Naive thymus-derived CD8-positive, alpha-beta T cell (primary cell): ENCODE data around the gene PNMA5. TPM values are rescaled to one million over a fixed set of nuclear protein-coding genes. Genes with fewer than 3 reads are reported as not detected.
A peak's percentile ranks its signal among the peaks of the same experiment; 100 is the strongest.

Source experiments
- ATAC-seq, 2 donors: fragments of 150-1000 bp; cut with Tn5 transposase in 1 of 2; sonication (Bioruptor Pico), chemical (Tn5 transposase) in 1 of 2; 1 replicate in 1 of 2; 2 replicates in 1 of 2; pipeline ENCODE4 v1.10.0; 2021; ENCODE audit warnings: mild to moderate bottlenecking in 2 of 2, moderate library complexity in 2 of 2
- POLR2A ChIA-PET: fragments of 350-600 bp; sonication (Branson Sonifier 250); formaldehyde crosslinking; loops from one replicate; lab custom pipeline; 2021; ENCODE audit warnings: antibody characterized with exemption; lab: Charles Lee
- DNase-seq, 10 donors: peaks; one replicate each; pipeline versions ENCODE4 v3.0.0 to v3.0.0-alpha.2; 2020 to 2022
- H3K27ac Mint-ChIP-seq, 10 donors: one replicate each; pipeline ENCODE4 v1.8.0; 2020 to 2022; ENCODE audit warnings: mild to moderate bottlenecking in 10 of 10, mixed read lengths in 10 of 10, moderate library complexity in 4 of 10, inconsistent platforms in 1 of 10
- H3K27me3 Mint-ChIP-seq, 5 donors: one replicate each; pipeline ENCODE4 v1.8.0; 2021 to 2022; ENCODE audit warnings: mixed read lengths in 5 of 5
- H3K36me3 Mint-ChIP-seq, 3 donors: one replicate each; pipeline ENCODE4 v1.8.0; 2020 to 2022; ENCODE audit warnings: mixed read lengths in 3 of 3, mild to moderate bottlenecking in 2 of 3, inconsistent platforms in 1 of 3
- H3K4me1 Mint-ChIP-seq, 4 donors: one replicate each; pipeline ENCODE4 v1.8.0; 2021 to 2022; ENCODE audit warnings: mixed read lengths in 4 of 4
- H3K4me3 Mint-ChIP-seq, 10 donors: one replicate each; pipeline ENCODE4 v1.8.0; 2020 to 2022; ENCODE audit warnings: mild to moderate bottlenecking in 10 of 10, mixed read lengths in 10 of 10, moderate library complexity in 6 of 10, inconsistent platforms in 1 of 10
- H3K9me3 Mint-ChIP-seq, 9 donors: one replicate each; pipeline ENCODE4 v1.8.0; 2020 to 2022; ENCODE audit warnings: mixed read lengths in 9 of 9, mild to moderate bottlenecking in 3 of 9, inconsistent platforms in 1 of 9, moderate library complexity in 1 of 9
- polyA plus RNA-seq, 3 donors: library from polyadenylated mRNA; unstranded; fragments of 300-500 nt; fragmentation: Illumina TruSeq; gene quantifications; one replicate each; pipeline ENCODE4 v1.2.3, GENCODE V29; 2021
- total RNA-seq, 8 experiments: library from RNA in 2 of 8; stranded (reverse) in 2 of 8; gene quantifications; one replicate each; pipeline ENCODE4 v1.2.3 and lab custom pipeline; 2021 to 2026

The PNMA5 gene
- total and polyA plus RNA-seq, 5 experiments from 2014 or later: not detected

GRCh38 chrX:152950786-152951185 lies 43.1 kb downstream of the PNMA5 start:
- no peak for DNase-seq
- ATAC-seq: no peak
- Mint-ChIP-seq H3K4me1 (peaks cover 0 to 2% (median 0%) of the 10 kb centered on the region in 4 donors), H3K9me3 (no peaks in the 10 kb centered on the region), H3K4me3 (no peak overlapping the region), H3K27me3 (no peaks in the 10 kb centered on the region), H3K27ac (no peak overlapping the region), H3K36me3 (peaks cover 5 to 31% (median 6%) of the 10 kb centered on the region in 3 donors)
- POLR2A ChIA-PET: no interaction called here

- Mint-ChIP-seq H3K4me3 (no peak overlapping the region), H3K27me3 (no peaks in the 10 kb centered on the region), H3K9me3 (no peaks in the 10 kb centered on the region), H3K36me3 (peaks cover 5 to 31% (median 6%) of the 10 kb centered on the region in 3 donors), H3K4me1 (peaks cover 0 to 2% (median 0%) of the 10 kb centered on the region in 4 donors), H3K27ac (no peak overlapping the region)
- no peak for ATAC-seq
- POLR2A ChIA-PET: no interaction called here
- DNase-seq: no peak
Measured at GRCh38 chrX:152949114-152949513, 44.8 kb downstream of the PNMA5 start.

GRCh38 chrX:152946681-152947080 lies 47.2 kb downstream of the PNMA5 start:
- H3K27me3 Mint-ChIP-seq: no peaks in the 10 kb centered on the region
- peaks cover 5 to 25% (median 6%) of the 10 kb centered on the region in 3 donors for H3K36me3 Mint-ChIP-seq
- H3K9me3 Mint-ChIP-seq: no peaks in the 10 kb centered on the region
- no peak for ATAC-seq
- no peak overlapping the region for H3K4me3 Mint-ChIP-seq
- no peak overlapping the region for H3K27ac Mint-ChIP-seq
- no peak for DNase-seq
- POLR2A ChIA-PET: no interaction called here
- peaks cover 0 to 7% (median 4%) of the 10 kb centered on the region in 4 donors for H3K4me1 Mint-ChIP-seq

GRCh38 chrX:152945021-152945979 lies 48.6 kb downstream of the PNMA5 start:
- no peak overlapping the region for H3K4me3 Mint-ChIP-seq

GRCh38 chrX:152943826-152944225 lies 50.1 kb downstream of the PNMA5 start:
- DNase-seq (no peak), ATAC-seq (no peak)
- Mint-ChIP-seq H3K4me3 (no peak overlapping the region), H3K27me3 (no peaks in the 10 kb centered on the region), H3K9me3 (no peaks in the 10 kb centered on the region), H3K27ac (peak overlapping the region in 1 of 10 donors; percentile 31), H3K4me1 (peaks cover 0 to 18% (median 9%) of the 10 kb centered on the region in 4 donors), H3K36me3 (peaks cover 4 to 17% (median 5%) of the 10 kb centered on the region in 3 donors)
- POLR2A ChIA-PET: interaction anchor here (1.0 kb wide), 1 partner anchor 14 kb away, joined by 3 read pairs; no protein-coding TSS in a partner anchor

More at GRCh38 chrX:152945021-152945979, 48.6 kb downstream of the PNMA5 start:
- ATAC-seq: no peak
- Mint-ChIP-seq H3K27ac (peak overlapping the region in 3 of 10 donors; percentile 20 to 57 (median 34)), H3K9me3 (no peaks in the 10 kb centered on the region), H3K4me1 (peaks cover 0 to 16% (median 9%) of the 10 kb centered on the region in 4 donors), H3K36me3 (peaks cover 5 to 22% (median 6%) of the 10 kb centered on the region in 3 donors), H3K27me3 (no peaks in the 10 kb centered on the region)
- POLR2A ChIA-PET: no interaction called here
- no peak for DNase-seq

- peak in 1 of 10 donors; percentile 12 for DNase-seq
- POLR2A ChIA-PET: interaction anchor here (0.9 to 2.4 kb wide), 7 partner anchors 10 to 745 kb away, joined by 3 to 12 read pairs (median 3); no protein-coding TSS in a partner anchor
- ATAC-seq: peak in 1 of 2 donors; percentile 12
Measured at GRCh38 chrX:152942077-152942442, 51.9 kb downstream of the PNMA5 start.

GRCh38 chrX:152941328-152942076 lies 52.4 kb downstream of the PNMA5 start:
- peak; percentile 96 to 98 for ATAC-seq
- POLR2A ChIA-PET: interaction anchor here (0.6 to 2.4 kb wide), 10 partner anchors 10 to 746 kb away, joined by 3 to 12 read pairs (median 3); no protein-coding TSS in a partner anchor
- Mint-ChIP-seq H3K27me3 (no peaks in the 10 kb centered on the region), H3K36me3 (peaks cover 2 to 3% (median 2%) of the 10 kb centered on the region in 3 donors), H3K9me3 (no peaks in the 10 kb centered on the region), H3K4me1 (peaks cover 0 to 18% (median 9%) of the 10 kb centered on the region in 4 donors), H3K4me3 (peak overlapping the region; percentile 74 to 89 (median 88)), H3K27ac (peak overlapping the region in 9 of 10 donors; percentile 81 to 93 (median 89))
- peak; percentile 81 to 92 (median 88) for DNase-seq

More at GRCh38 chrX:152942077-152942442, 51.9 kb downstream of the PNMA5 start:
- H3K9me3 Mint-ChIP-seq: no peaks in the 10 kb centered on the region
- H3K36me3 Mint-ChIP-seq: peaks cover 2 to 5% (median 5%) of the 10 kb centered on the region in 3 donors
- peaks cover 0 to 18% (median 9%) of the 10 kb centered on the region in 4 donors for H3K4me1 Mint-ChIP-seq
- no peaks in the 10 kb centered on the region for H3K27me3 Mint-ChIP-seq
- H3K4me3 Mint-ChIP-seq: peak overlapping the region; percentile 13 to 89 (median 86)
- H3K27ac Mint-ChIP-seq: peak overlapping the region in 8 of 10 donors; percentile 8 to 92 (median 54)

Other genes starting within 250 kb of the PNMA5 start
- gene MAGEA2, start 240.3 kb downstream of the PNMA5 start, total RNA-seq: not detected
- gene MAGEA2, start 240.3 kb downstream of the PNMA5 start, polyA plus RNA-seq: not detected
- gene CSAG3, start 234.9 kb downstream of the PNMA5 start, total RNA-seq: not detected
- gene CSAG3, start 234.9 kb downstream of the PNMA5 start, polyA plus RNA-seq: not detected
- not detected for gene MAGEA6, start 224.4 kb downstream of the PNMA5 start, total RNA-seq
- gene MAGEA6, start 224.4 kb downstream of the PNMA5 start, polyA plus RNA-seq: not detected
- 1 to 10 TPM; 6.3 to 7.3 TPM for gene CETN2, start 163.4 kb downstream of the PNMA5 start, total RNA-seq
- gene CETN2, start 163.4 kb downstream of the PNMA5 start, polyA plus RNA-seq: 10 to 100 TPM; 23.3 to 30.8 (median 27.7) TPM
- gene NSDHL, start 163.1 kb downstream of the PNMA5 start, total RNA-seq: 1 to 10 TPM; 6.8 to 7.6 TPM
- gene NSDHL, start 163.1 kb downstream of the PNMA5 start, polyA plus RNA-seq: 10 to 100 TPM; 10.5 to 13.0 (median 12.7) TPM
- 1 to 10 TPM; 2.6 to 2.7 TPM for gene ZNF185, start 96.0 kb downstream of the PNMA5 start, total RNA-seq
- gene ZNF185, start 96.0 kb downstream of the PNMA5 start, polyA plus RNA-seq: 1 to 10 TPM; 1.8 to 2.8 (median 2.6) TPM
- 1 to 10 TPM; 7.9 to 9.4 TPM for gene PNMA3, start 62.4 kb upstream of the PNMA5 start, total RNA-seq
- gene PNMA3, start 62.4 kb upstream of the PNMA5 start, polyA plus RNA-seq: under 1 TPM; 0.09 to 0.40 (median 0.23) TPM
- under 1 TPM; 0.55 to 0.75 TPM for gene PNMA6A, start 78.3 kb upstream of the PNMA5 start, total RNA-seq
- gene PNMA6A, start 78.3 kb upstream of the PNMA5 start, polyA plus RNA-seq: not detected
- gene MAGEA1, start 185.2 kb upstream of the PNMA5 start, total RNA-seq: not detected
- not detected for gene MAGEA1, start 185.2 kb upstream of the PNMA5 start, polyA plus RNA-seq